OCI-LY3 (cell line): ENCODE results near the gene CAMSAP2.

ENCODE experiments used
- H2AFZ ChIP-seq: fragments of 200-600, 300-600 bp; shearing (Covaris generic); 2 replicates; pipeline ENCODE4 v1.6.0; 2014; ENCODE audit warnings: antibody characterized with exemption, low read depth, low read length
- H3K27ac ChIP-seq: fragments of 200-600, 300-600 bp; sonication (generic); 2 replicates; pipeline ENCODE4 v1.5.1; 2014; ENCODE audit warnings: mild to moderate bottlenecking, low read length, moderate library complexity, mixed read lengths
- H3K27me3 ChIP-seq: fragments of 200-600, 300-600 bp; sonication (generic); 2 replicates; pipeline ENCODE4 v1.6.1; 2014; ENCODE audit warnings: low read depth, low read length, mixed read lengths
- H3K36me3 ChIP-seq: fragments of 200-600, 300-600 bp; sonication (generic); replicated peaks from 2 replicates; pipeline ENCODE3; 2014; ENCODE audit warnings: low read depth, low read length, mixed read lengths
- H3K4me1 ChIP-seq: fragments of 300-600, 200-600 bp; sonication (generic); 2 replicates; pipeline ENCODE4 v1.6.1; 2014; ENCODE audit warnings: low read length, mixed read lengths
- H3K4me2 ChIP-seq: fragments of 200-600, 300-600 bp; sonication (generic); 2 replicates; pipeline ENCODE4 v1.6.1; 2014; ENCODE audit warnings: low read length, mixed read lengths
- H3K4me3 ChIP-seq: fragments of 300-600, 200-600 bp; sonication (generic); 2 replicates; pipeline ENCODE4 v1.5.1; 2014; ENCODE audit warnings: antibody characterized with exemption, mild to moderate bottlenecking, low read length, moderate library complexity
- H3K79me2 ChIP-seq: fragments of 300-600, 200-600 bp; shearing (Covaris generic); 2 replicates; pipeline ENCODE4 v1.6.1; 2014; ENCODE audit warnings: mild to moderate bottlenecking, low read length, mixed read lengths
- H3K9ac ChIP-seq: fragments of 300-600, 200-600 bp; shearing (Covaris generic); 2 replicates; pipeline ENCODE4 v1.6.0; 2014; ENCODE audit warnings: mild to moderate bottlenecking, low read length, moderate library complexity
- H3K9me3 ChIP-seq: fragments of 200-600, 300-600 bp; shearing (Covaris generic); 2 replicates; pipeline ENCODE4 v1.6.1; 2014; ENCODE audit warnings: low read length, mixed read lengths; ENCODE audit not compliant: insufficient read depth
- H4K20me1 ChIP-seq: fragments of 200-600, 300-600 bp; sonication (generic); 2 replicates; pipeline ENCODE4 v1.6.1; 2016; ENCODE audit warnings: low read length, mixed read lengths; ENCODE audit not compliant: insufficient read depth
- CTCF ChIP-seq: fragments of 200-600, 300-600 bp; sonication (generic); IDR thresholded peaks from 2 replicates; pipeline ENCODE4 v1.5.1; 2014; ENCODE audit warnings: antibody characterized with exemption, low read length, low read depth
- EZH2phosphoT487 ChIP-seq: fragments of 200-600 bp; shearing (Covaris generic); IDR thresholded peaks from 2 replicates; pipeline ENCODE4 v1.6.1; 2018; ENCODE audit warnings: antibody characterized with exemption, mixed run types, low read depth

CAMSAP2 gene

DNA sequence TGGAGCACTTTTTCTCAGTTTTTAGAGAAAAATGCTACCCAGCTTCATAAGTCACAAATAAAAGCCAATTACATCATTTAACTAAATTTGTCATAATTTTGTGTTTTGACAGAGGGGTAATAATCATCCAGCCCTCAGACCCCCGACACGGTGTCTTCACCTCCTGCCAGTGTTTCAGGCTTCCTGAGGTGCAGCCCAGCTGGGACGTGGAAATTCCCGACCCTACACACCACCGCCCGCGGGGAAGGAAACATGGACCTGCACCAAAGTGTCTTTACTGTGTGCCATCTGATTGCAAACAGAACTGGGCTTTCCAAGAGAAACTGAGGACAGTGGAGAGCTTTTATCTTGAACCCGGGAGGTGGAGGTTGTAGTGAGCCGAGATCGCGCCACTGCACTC, 148.3 kb downstream of the CAMSAP2 start:
- peaks cover 36% of the 10 kb centered on the region for H3K4me1 ChIP-seq
- H3K4me3 ChIP-seq, result no peak overlapping the region
- no peak overlapping the region for H3K9ac ChIP-seq
- no peak overlapping the region for H3K4me2 ChIP-seq
- TF ChIP-seq EZH2phosphoT487 (no peak), CTCF (no peak)
- no peaks in the 10 kb centered on the region for H3K36me3 ChIP-seq
- H3K79me2 ChIP-seq, result no peaks in the 10 kb centered on the region
- 0 out of 2 replicates have a peak, but pooled peaks cover 2% of the 10 kb centered on the region for H4K20me1 ChIP-seq
- peaks cover 50% of the 10 kb centered on the region for H3K27me3 ChIP-seq
- no peak overlapping the region for H3K27ac ChIP-seq
- H2AFZ ChIP-seq, result no peak overlapping the region
- no peaks in the 10 kb centered on the region for H3K9me3 ChIP-seq

- Histone ChIP-seq H3K9me3 (no peaks in the 10 kb centered on the region), H3K9ac (no peak overlapping the region), H3K4me2 (peak overlapping the region; percentile 86), H3K79me2 (no peaks in the 10 kb centered on the region), H3K27ac (no peak overlapping the region), H2AFZ (no peak overlapping the region), H3K36me3 (no peaks in the 10 kb centered on the region), H3K27me3 (peaks cover 54% of the 10 kb centered on the region), H3K4me3 (peak overlapping the region; percentile 64), H4K20me1 (0 out of 2 replicates have a peak, but pooled peaks cover 2% of the 10 kb centered on the region), H3K4me1 (peaks cover 35% of the 10 kb centered on the region)
- TF ChIP-seq EZH2phosphoT487 (no peak), CTCF (no peak; the same call in 1 of the 2 replicates)
Measured at GRCh38 chr1:200887772-200888348, 149.2 kb downstream of the CAMSAP2 start.

DNA sequence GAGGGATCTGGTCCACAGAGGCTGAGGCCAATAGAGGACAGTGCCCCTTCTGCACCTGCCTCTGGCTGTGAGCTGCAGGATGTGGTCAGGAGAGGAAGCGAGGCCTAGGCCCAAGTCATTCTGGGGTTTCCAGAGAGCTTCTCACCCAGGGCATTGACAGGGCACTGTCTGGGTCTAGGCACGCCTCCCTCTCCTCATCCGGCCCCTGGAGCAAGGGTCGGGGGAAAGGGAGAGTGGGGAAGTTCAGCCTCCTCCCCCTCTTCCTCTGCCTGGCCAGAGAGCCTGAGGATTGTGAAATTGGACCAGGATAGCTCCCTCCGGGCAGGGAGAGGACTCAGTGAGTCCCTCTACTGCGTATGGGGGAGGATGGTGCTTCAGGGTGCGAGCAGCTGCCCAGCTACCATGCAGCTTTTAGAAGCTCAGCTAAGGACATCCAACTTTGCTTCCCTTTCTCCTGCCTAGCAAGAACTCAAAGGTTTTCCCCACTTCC, 149.7 kb downstream of the CAMSAP2 start:
- TF ChIP-seq CTCF, result no peak
- no peak for TF ChIP-seq EZH2phosphoT487
- H3K4me1 ChIP-seq, result peaks cover 35% of the 10 kb centered on the region
- peak overlapping the region; percentile 4; the same call in 1 of the 2 replicates for H3K27ac ChIP-seq
- peak overlapping the region; percentile 18; the same call in 1 of the 2 replicates for H3K9ac ChIP-seq
- peaks cover 55% of the 10 kb centered on the region for H3K27me3 ChIP-seq
- peak overlapping the region; percentile 64 for H3K4me3 ChIP-seq
- H3K4me2 ChIP-seq, result peak overlapping the region; percentile 86
- H2AFZ ChIP-seq, result no peak overlapping the region
- H3K9me3 ChIP-seq, result no peaks in the 10 kb centered on the region
- no peaks in the 10 kb centered on the region for H3K79me2 ChIP-seq
- H3K36me3 ChIP-seq, result no peaks in the 10 kb centered on the region
- no peaks in the 10 kb centered on the region for H4K20me1 ChIP-seq

GRCh38 chr1:200889571-200889970, 150.9 kb downstream of the CAMSAP2 start:
- no peak overlapping the region for H3K9ac ChIP-seq
- peaks cover 36% of the 10 kb centered on the region for H3K4me1 ChIP-seq

More at GRCh38 chr1:200889571-200889970, 150.9 kb downstream of the CAMSAP2 start:
- Histone ChIP-seq H3K9me3 (no peaks in the 10 kb centered on the region), H2AFZ (no peak overlapping the region), H3K27me3 (peaks cover 60% of the 10 kb centered on the region), H3K27ac (no peak overlapping the region), H4K20me1 (no peaks in the 10 kb centered on the region), H3K4me3 (no peak overlapping the region), H3K79me2 (no peaks in the 10 kb centered on the region), H3K36me3 (no peaks in the 10 kb centered on the region), H3K4me2 (0 out of 2 replicates have a peak overlapping the region, but pooled peaks have one; percentile 86)
- TF ChIP-seq EZH2phosphoT487, result no peak
- no peak for TF ChIP-seq CTCF
